NCI-H2029 (cell line): ENCODE measurements around the gene ALG3.

Experiments
- DNase-seq: peaks from one replicate; lab custom pipeline; 2025; lab: John Stamatoyannopoulos, UW

ALG3 gene

GRCh38 chr3:184259878-184260723, 11.3 kb upstream of the ALG3 start:
- no peak for DNase-seq

- no peak for DNase-seq
Observed at GRCh38 chr3:184259396-184259877, 10.7 kb upstream of the ALG3 start.

- no peak for DNase-seq
Observed at GRCh38 chr3:184258926-184259325, 10.2 kb upstream of the ALG3 start.

GRCh38 chr3:184257083-184257915, 8.5 kb upstream of the ALG3 start:
- DNase-seq, result no peak

GRCh38 chr3:184255291-184256039, 6.7 kb upstream of the ALG3 start:
- DNase-seq, result no peak

- DNase-seq, result peak; percentile 88
Observed at GRCh38 chr3:184250167-184250828, 1.5 kb upstream of the ALG3 start.

GRCh38 chr3:184249412-184250166, 827 bp upstream of the ALG3 start, which contains the start of gene EEF1AKMT4:
Gene EEF1AKMT4 (plus strand): TSS chr3:184249672. CDS start chr3:184249695, 23 bp downstream.
- peak; percentile 98 for DNase-seq

GRCh38 chr3:184242297-184242685, 6.5 kb downstream of the ALG3 start:
- DNase-seq, result no peak

GRCh38 chr3:184241447-184242296, 7.1 kb downstream of the ALG3 start:
- DNase-seq, result peak; percentile 85

GRCh38 chr3:184241141-184241446, 7.7 kb downstream of the ALG3 start:
- DNase-seq, result no peak

GRCh38 chr3:184240384-184241140, 8.2 kb downstream of the ALG3 start:
- no peak for DNase-seq

- DNase-seq, result no peak
Observed at GRCh38 chr3:184239708-184240107, 9.1 kb downstream of the ALG3 start.

GRCh38 chr3:184239221-184239620, 9.5 kb downstream of the ALG3 start:
- DNase-seq, result no peak

GRCh38 chr3:184238246-184238818, 10.4 kb downstream of the ALG3 start:
- peak; percentile 26 for DNase-seq

GRCh38 chr3:184237807-184238206, 11.0 kb downstream of the ALG3 start:
- DNase-seq, result peak; percentile 28

GRCh38 chr3:184237211-184237610, 11.6 kb downstream of the ALG3 start:
- DNase-seq, result no peak

GRCh38 chr3:184236636-184237035, 12.1 kb downstream of the ALG3 start:
- no peak for DNase-seq

- no peak for DNase-seq
Observed at GRCh38 chr3:184236033-184236410, 12.7 kb downstream of the ALG3 start.
